WTC11 (cell line): ENCODE measurements around the gene TMEM151A. TPM values are rescaled to one million over a fixed set of nuclear protein-coding genes. Genes with fewer than 3 reads are reported as not detected.

Source experiments
- ATAC-seq: fragments of 200-7000 bp; cut with Tn5 transposase; 2 replicates; pipeline ENCODE4 v1.10.0; 2021; ENCODE audit warnings: mild to moderate bottlenecking, moderate library complexity
- CTCF ChIA-PET: fragments of 300-600 bp; sonication (Branson Sonifier 250); formaldehyde crosslinking; loops from one replicate; lab custom pipeline; 2021; ENCODE audit warnings: antibody characterized with exemption; lab: Charles Lee
- POLR2A ChIA-PET: fragments of 350-600 bp; sonication (Branson Sonifier 250); formaldehyde crosslinking; loops from one replicate; lab custom pipeline; 2021; ENCODE audit warnings: antibody characterized with exemption; lab: Charles Lee
- DNase-seq: peaks from one replicate; pipeline ENCODE4 v3.0.0; 2021; ENCODE audit warnings: low spot score
- H3K27ac Mint-ChIP-seq: 2 replicates; pipeline ENCODE4 v1.8.0; 2021; ENCODE audit warnings: mixed read lengths
- H3K27me3 Mint-ChIP-seq: 2 replicates; pipeline ENCODE4 v1.8.0; 2021; ENCODE audit warnings: low read depth, mild to moderate bottlenecking, moderate library complexity, mixed read lengths
- H3K36me3 Mint-ChIP-seq: 2 replicates; pipeline ENCODE4 v1.8.0; 2021; ENCODE audit warnings: mixed read lengths
- H3K4me1 Mint-ChIP-seq: 2 replicates; pipeline ENCODE4 v1.8.0; 2022; ENCODE audit warnings: mixed read lengths
- H3K4me3 Mint-ChIP-seq: 2 replicates; pipeline ENCODE4 v1.8.0; 2021; ENCODE audit warnings: mild to moderate bottlenecking, moderate library complexity, mixed read lengths
- H3K9me3 Mint-ChIP-seq: 2 replicates; pipeline ENCODE4 v1.8.0; 2021; ENCODE audit warnings: mixed read lengths
- ETV6 ChIP-seq: sonication (generic); formaldehyde crosslinking; IDR thresholded peaks from 2 replicates; pipeline ENCODE4 v1.8.1; 2022; ENCODE audit warnings: mild to moderate bottlenecking, missing genetic modification reagents
- GTF2I ChIP-seq: fragments of 250-450 bp; sonication (Bioruptor Pico); conservative IDR thresholded peaks from 2 replicates; pipeline ENCODE4 v1.4.0; 2021; ENCODE audit warnings: mild to moderate bottlenecking
- NR2C2 ChIP-seq: sonication (generic); formaldehyde crosslinking; IDR thresholded peaks from 2 replicates; pipeline ENCODE4 v1.8.0; 2022; ENCODE audit warnings: mild to moderate bottlenecking, missing genetic modification reagents
- PRRX2 ChIP-seq: fragments of 250-450 bp; sonication (Bioruptor Pico); IDR thresholded peaks from 2 replicates; pipeline ENCODE4 v1.8.0; 2021; ENCODE audit warnings: mild to moderate bottlenecking
- SMAD3 ChIP-seq: sonication (generic); formaldehyde crosslinking; IDR thresholded peaks from 2 replicates; pipeline ENCODE4 v1.8.0; 2022; ENCODE audit warnings: missing genetic modification reagents, mild to moderate bottlenecking, borderline replicate concordance
- SOX15 ChIP-seq: fragments of 250-450 bp; sonication (Bioruptor Pico); IDR thresholded peaks from 2 replicates; pipeline ENCODE4 v1.9.0; 2021; ENCODE audit warnings: mild to moderate bottlenecking
- TEAD4 ChIP-seq: sonication (generic); formaldehyde crosslinking; IDR thresholded peaks from 2 replicates; pipeline ENCODE4 v1.8.0; 2022; ENCODE audit warnings: mild to moderate bottlenecking, missing genetic modification reagents
- ZNF138 ChIP-seq: sonication (generic); formaldehyde crosslinking; conservative IDR thresholded peaks from 2 replicates; pipeline ENCODE4 v1.8.1; 2022; ENCODE audit warnings: mild to moderate bottlenecking, moderate library complexity, missing genetic modification reagents
- ZNF423 ChIP-seq: fragments of 250-450 bp; sonication (Bioruptor Pico); IDR thresholded peaks from 2 replicates; pipeline ENCODE4 v2.1.2; 2022; ENCODE audit warnings: mild to moderate bottlenecking, moderate library complexity
- total RNA-seq: library from RNA; stranded (reverse); gene quantifications from 3 replicates; pipeline ENCODE4 v1.2.3, GENCODE V29; 2021
- TF ChIP-seq, protein P1 (sequence below): sonication (generic); formaldehyde crosslinking; IDR thresholded peaks from 2 replicates; pipeline ENCODE4 v1.8.1; 2022; ENCODE audit warnings: low read depth, mild to moderate bottlenecking, moderate library complexity, missing genetic modification reagents, borderline replicate concordance
- TF ChIP-seq, protein P2 (sequence below): sonication (generic); formaldehyde crosslinking; IDR thresholded peaks from 2 replicates; pipeline ENCODE4 v1.8.0; 2023; ENCODE audit warnings: mild to moderate bottlenecking, missing genetic modification reagents
- TF ChIP-seq, protein P3 (sequence below): sonication (generic); formaldehyde crosslinking; IDR thresholded peaks from 2 replicates; pipeline ENCODE4 v1.8.1; 2022; ENCODE audit warnings: low read depth, missing genetic modification reagents, borderline replicate concordance
- TF ChIP-seq, protein P4 (sequence below): sonication (generic); formaldehyde crosslinking; IDR thresholded peaks from 2 replicates; pipeline ENCODE4 v1.8.0; 2022; ENCODE audit warnings: mild to moderate bottlenecking, missing genetic modification reagents
- TF ChIP-seq, protein P5 (sequence below): fragments of 250-450 bp; sonication (Bioruptor Pico); conservative IDR thresholded peaks from 2 replicates; pipeline ENCODE4 v1.9.0; 2021; ENCODE audit warnings: mild to moderate bottlenecking
- TF ChIP-seq, protein P6 (sequence below): sonication (generic); formaldehyde crosslinking; IDR thresholded peaks from 2 replicates; pipeline ENCODE4 v1.8.0; 2022; ENCODE audit warnings: mild to moderate bottlenecking, missing genetic modification reagents
- TF ChIP-seq, protein P7 (sequence below): sonication (generic); formaldehyde crosslinking; IDR thresholded peaks from 2 replicates; pipeline ENCODE4 v1.8.1; 2022; ENCODE audit warnings: missing genetic modification reagents, borderline replicate concordance
- TF ChIP-seq, protein P8 (sequence below): sonication (generic); formaldehyde crosslinking; IDR thresholded peaks from 2 replicates; pipeline ENCODE4 v1.8.1; 2022; ENCODE audit warnings: mild to moderate bottlenecking, moderate library complexity, missing genetic modification reagents

TMEM151A gene
- total RNA-seq, 1 experiment from 2014 or later = 2.2 TPM

DNA sequence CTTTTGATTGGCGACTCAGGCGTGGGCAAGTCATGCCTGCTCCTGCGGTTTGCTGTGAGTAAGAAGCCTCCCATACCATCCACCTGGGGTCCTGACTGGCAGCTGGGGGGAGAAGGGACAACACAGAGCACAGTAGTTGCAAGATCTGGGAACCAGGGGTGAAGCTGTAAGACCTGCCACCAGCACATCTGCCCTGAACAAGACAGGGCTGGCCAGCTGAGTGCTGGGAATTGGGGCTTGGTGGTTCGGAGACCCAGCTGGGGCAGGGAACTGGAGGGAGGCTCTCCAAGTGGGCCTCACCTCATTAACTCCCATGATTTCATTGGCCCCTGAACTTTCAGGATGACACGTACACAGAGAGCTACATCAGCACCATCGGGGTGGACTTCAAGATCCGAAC lies 19.9 kb upstream of the TMEM151A start (continued):
- no peak for TF ChIP-seq ETV6 (CRISPR knock-in tag)
- TF ChIP-seq, protein P1, sequence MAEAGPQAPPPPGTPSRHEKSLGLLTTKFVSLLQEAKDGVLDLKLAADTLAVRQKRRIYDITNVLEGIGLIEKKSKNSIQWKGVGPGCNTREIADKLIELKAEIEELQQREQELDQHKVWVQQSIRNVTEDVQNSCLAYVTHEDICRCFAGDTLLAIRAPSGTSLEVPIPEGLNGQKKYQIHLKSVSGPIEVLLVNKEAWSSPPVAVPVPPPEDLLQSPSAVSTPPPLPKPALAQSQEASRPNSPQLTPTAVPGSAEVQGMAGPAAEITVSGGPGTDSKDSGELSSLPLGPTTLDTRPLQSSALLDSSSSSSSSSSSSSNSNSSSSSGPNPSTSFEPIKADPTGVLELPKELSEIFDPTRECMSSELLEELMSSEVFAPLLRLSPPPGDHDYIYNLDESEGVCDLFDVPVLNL (CRISPR knock-in tag) = no peak
- TF ChIP-seq, all 79 proteins: peak for 0

DNA sequence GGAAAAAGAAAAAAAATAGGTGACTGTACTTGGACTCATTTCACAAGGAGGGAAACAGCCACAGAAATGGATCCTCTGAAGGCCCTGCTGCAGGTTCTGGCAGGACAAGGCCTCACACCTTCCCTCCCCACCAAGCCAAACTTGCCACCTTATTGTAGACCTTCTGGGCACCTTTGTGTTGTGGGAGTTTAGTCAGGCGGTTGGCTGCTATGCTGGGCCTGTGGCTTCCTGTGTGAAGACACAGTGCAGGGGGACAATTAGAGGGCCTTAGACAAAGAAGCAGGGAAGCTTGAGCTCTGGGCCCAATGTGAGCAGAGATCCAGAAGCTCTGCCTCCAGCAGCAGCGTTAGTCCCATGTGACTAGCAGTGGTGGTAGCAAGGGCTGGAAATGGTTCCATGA lies 19.1 kb upstream of the TMEM151A start:
- no peaks in the 10 kb centered on the region; the same call in 1 of the 2 replicates for H3K27me3 Mint-ChIP-seq
- H3K9me3 Mint-ChIP-seq = no peaks in the 10 kb centered on the region
- H3K27ac Mint-ChIP-seq = no peak overlapping the region
- H3K4me3 Mint-ChIP-seq = no peak overlapping the region
- ATAC-seq (no peak), DNase-seq (no peak)
- peaks cover 7% of the 10 kb centered on the region; the same call in 1 of the 2 replicates for H3K4me1 Mint-ChIP-seq
- CTCF ChIA-PET = interaction anchor here (1.4 to 3.0 kb wide), 2 partner anchors 10 to 39 kb away, joined by 4 to 9 read pairs; no protein-coding TSS in a partner anchor
- H3K36me3 Mint-ChIP-seq = peaks cover 30% of the 10 kb centered on the region
- TF ChIP-seq SMAD3 (CRISPR knock-in tag) (no peak), PRRX2 (CRISPR knock-in tag) (no peak), TEAD4 (CRISPR knock-in tag) (no peak), GTF2I (CRISPR knock-in tag) (no peak), ZNF423 (CRISPR knock-in tag) (no peak), ZNF138 (no peak), NR2C2 (CRISPR knock-in tag) (no peak), SOX15 (CRISPR knock-in tag) (no peak)
- TF ChIP-seq, protein P2, sequence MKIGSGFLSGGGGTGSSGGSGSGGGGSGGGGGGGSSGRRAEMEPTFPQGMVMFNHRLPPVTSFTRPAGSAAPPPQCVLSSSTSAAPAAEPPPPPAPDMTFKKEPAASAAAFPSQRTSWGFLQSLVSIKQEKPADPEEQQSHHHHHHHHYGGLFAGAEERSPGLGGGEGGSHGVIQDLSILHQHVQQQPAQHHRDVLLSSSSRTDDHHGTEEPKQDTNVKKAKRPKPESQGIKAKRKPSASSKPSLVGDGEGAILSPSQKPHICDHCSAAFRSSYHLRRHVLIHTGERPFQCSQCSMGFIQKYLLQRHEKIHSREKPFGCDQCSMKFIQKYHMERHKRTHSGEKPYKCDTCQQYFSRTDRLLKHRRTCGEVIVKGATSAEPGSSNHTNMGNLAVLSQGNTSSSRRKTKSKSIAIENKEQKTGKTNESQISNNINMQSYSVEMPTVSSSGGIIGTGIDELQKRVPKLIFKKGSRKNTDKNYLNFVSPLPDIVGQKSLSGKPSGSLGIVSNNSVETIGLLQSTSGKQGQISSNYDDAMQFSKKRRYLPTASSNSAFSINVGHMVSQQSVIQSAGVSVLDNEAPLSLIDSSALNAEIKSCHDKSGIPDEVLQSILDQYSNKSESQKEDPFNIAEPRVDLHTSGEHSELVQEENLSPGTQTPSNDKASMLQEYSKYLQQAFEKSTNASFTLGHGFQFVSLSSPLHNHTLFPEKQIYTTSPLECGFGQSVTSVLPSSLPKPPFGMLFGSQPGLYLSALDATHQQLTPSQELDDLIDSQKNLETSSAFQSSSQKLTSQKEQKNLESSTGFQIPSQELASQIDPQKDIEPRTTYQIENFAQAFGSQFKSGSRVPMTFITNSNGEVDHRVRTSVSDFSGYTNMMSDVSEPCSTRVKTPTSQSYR (CRISPR knock-in tag) = no peak
- TF ChIP-seq, protein P3, sequence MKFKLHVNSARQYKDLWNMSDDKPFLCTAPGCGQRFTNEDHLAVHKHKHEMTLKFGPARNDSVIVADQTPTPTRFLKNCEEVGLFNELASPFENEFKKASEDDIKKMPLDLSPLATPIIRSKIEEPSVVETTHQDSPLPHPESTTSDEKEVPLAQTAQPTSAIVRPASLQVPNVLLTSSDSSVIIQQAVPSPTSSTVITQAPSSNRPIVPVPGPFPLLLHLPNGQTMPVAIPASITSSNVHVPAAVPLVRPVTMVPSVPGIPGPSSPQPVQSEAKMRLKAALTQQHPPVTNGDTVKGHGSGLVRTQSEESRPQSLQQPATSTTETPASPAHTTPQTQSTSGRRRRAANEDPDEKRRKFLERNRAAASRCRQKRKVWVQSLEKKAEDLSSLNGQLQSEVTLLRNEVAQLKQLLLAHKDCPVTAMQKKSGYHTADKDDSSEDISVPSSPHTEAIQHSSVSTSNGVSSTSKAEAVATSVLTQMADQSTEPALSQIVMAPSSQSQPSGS (CRISPR knock-in tag) = no peak
- TF ChIP-seq, protein P4, sequence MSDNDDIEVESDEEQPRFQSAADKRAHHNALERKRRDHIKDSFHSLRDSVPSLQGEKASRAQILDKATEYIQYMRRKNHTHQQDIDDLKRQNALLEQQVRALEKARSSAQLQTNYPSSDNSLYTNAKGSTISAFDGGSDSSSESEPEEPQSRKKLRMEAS = no peak
- TF ChIP-seq, protein P5, sequence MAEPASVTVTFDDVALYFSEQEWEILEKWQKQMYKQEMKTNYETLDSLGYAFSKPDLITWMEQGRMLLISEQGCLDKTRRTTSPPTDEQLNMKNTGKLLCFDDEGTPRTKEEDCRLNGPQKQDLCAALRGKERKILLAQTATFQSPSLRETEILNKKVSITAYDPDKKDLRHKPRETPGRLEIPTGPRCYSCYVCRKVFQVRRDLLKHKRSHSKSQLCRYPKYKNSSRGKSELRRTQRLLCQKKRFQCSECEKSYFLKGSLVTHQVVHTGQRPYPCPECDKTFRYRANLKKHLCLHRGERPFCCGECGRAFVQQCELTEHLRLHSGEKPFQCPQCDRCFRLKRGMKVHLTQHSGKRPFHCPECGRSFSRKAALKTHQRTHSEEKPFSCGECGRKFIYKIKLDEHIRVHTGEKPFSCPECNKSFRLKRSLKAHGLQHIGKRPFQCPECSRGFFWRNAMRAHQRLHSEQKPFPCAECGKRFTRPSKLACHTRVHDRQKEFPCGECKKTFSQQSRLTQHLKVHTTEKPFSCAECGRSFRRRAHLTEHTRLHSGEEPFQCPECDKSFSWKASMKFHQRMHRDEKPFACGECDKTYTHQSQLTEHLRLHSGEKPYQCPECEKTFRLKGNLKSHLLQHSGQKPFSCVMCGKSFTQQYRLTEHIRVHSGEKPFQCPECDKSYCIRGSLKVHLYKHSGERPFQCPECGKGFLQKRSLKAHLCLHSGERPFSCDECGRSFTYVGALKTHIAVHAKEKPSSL (CRISPR knock-in tag) = no peak
- TF ChIP-seq, protein P6, sequence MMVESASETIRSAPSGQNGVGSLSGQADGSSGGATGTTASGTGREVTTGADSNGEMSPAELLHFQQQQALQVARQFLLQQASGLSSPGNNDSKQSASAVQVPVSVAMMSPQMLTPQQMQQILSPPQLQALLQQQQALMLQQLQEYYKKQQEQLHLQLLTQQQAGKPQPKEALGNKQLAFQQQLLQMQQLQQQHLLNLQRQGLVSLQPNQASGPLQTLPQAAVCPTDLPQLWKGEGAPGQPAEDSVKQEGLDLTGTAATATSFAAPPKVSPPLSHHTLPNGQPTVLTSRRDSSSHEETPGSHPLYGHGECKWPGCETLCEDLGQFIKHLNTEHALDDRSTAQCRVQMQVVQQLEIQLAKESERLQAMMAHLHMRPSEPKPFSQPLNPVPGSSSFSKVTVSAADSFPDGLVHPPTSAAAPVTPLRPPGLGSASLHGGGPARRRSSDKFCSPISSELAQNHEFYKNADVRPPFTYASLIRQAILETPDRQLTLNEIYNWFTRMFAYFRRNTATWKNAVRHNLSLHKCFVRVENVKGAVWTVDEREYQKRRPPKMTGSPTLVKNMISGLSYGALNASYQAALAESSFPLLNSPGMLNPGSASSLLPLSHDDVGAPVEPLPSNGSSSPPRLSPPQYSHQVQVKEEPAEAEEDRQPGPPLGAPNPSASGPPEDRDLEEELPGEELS (CRISPR knock-in tag) = no peak
- TF ChIP-seq, protein P7, sequence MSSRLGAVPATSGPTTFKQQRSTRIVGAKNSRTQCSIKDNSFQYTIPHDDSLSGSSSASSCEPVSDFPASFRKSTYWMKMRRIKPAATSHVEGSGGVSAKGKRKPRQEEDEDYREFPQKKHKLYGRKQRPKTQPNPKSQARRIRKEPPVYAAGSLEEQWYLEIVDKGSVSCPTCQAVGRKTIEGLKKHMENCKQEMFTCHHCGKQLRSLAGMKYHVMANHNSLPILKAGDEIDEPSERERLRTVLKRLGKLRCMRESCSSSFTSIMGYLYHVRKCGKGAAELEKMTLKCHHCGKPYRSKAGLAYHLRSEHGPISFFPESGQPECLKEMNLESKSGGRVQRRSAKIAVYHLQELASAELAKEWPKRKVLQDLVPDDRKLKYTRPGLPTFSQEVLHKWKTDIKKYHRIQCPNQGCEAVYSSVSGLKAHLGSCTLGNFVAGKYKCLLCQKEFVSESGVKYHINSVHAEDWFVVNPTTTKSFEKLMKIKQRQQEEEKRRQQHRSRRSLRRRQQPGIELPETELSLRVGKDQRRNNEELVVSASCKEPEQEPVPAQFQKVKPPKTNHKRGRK = no peak
- TF ChIP-seq, protein P8, sequence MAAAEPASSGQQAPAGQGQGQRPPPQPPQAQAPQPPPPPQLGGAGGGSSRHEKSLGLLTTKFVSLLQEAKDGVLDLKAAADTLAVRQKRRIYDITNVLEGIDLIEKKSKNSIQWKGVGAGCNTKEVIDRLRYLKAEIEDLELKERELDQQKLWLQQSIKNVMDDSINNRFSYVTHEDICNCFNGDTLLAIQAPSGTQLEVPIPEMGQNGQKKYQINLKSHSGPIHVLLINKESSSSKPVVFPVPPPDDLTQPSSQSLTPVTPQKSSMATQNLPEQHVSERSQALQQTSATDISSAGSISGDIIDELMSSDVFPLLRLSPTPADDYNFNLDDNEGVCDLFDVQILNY = no peak
- POLR2A ChIA-PET = no interaction called here
